Stimulated activated CD8-positive, alpha-beta memory T cell treated with anti-CD3 and anti-CD28 coated beads, Interleukin-7, amount 100 ng/mL, for 24 hours (primary cell): ENCODE results near the gene MED15.
"Not testable (repeated sequence)": the region's sequence is repeated elsewhere in the genome, so short reads cannot be mapped to it uniquely, and the experiment has no call there.

Source experiments
- DNase-seq: peaks from one replicate; pipeline ENCODE4 v3.0.0-alpha.2; 2020; ENCODE audit warnings: low read depth

MED15 gene

DNA sequence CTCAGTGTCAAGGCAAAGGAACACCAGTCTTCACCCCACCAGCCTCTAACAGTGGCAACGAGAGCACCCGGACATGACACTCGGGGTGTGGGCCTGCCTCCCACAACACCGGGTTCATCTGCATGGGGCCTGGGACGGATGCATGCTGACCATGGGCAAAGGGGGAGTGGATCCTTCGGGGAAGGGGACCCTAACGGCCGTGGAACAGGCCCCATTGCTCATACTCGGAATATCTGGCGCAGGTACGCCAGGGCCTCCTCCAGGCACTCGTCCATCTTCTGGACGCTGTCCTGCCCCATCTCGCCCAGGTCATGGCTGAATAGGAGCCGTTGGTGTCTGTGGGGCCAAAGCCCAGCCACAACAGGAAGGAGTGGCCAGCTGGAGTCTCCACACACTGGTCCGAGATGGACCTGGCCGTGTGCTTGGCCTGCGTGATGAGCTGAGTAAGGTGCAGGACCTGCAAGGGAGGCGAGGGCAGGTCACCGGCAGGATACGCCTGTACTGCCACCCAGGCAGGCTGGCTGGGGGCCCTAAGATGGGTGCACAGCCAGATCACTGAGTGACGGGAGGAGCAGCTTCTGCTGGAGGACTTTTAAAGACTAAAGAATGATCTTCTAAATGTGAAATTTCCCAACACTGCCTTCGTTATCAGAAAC, 96.8 kb downstream of the MED15 start:
- DNase-seq, result no peak

DNA sequence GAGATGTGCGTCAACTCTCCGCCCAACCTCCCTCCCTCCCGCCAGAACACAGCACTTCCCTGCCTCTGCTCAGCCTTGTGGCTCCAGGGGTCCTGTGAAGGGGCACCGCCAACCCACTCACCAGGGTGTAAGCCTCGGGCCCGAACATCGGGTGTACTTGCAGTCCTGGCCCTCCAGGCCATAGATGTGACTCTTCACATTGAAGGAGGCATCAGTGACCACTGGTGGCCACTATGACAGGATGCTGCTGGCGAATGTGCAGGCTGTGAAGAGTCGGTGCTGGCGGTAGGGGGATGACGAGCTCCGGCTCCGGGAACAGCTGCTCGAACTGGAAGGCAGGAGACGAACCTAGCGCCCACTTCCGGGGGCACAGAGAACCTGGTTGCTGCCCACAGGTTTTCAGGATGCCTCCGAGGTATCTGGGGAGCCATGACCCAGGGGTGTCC, 97.4 kb downstream of the MED15 start:
- DNase-seq, result no peak

DNA sequence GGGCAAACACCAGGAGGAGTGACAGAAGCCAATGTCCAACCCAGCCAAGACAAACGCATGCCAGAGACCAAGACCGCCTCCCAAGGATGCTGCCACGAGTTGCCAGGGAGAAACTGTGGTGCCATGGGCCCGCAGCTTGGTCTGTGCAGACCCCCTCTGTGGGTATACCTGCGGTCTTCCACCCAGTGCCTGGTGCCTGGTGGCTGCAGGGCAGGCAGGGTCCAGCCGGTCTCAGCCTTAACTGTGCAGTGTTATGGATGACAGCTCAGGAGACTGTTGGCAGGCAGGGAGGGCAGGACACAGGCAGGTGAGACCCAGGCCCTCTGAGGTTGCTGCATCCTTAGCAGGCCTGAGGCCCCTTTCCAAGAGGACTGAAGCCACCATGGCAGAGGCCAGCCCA, 97.9 kb downstream of the MED15 start:
- DNase-seq, result no peak

DNA sequence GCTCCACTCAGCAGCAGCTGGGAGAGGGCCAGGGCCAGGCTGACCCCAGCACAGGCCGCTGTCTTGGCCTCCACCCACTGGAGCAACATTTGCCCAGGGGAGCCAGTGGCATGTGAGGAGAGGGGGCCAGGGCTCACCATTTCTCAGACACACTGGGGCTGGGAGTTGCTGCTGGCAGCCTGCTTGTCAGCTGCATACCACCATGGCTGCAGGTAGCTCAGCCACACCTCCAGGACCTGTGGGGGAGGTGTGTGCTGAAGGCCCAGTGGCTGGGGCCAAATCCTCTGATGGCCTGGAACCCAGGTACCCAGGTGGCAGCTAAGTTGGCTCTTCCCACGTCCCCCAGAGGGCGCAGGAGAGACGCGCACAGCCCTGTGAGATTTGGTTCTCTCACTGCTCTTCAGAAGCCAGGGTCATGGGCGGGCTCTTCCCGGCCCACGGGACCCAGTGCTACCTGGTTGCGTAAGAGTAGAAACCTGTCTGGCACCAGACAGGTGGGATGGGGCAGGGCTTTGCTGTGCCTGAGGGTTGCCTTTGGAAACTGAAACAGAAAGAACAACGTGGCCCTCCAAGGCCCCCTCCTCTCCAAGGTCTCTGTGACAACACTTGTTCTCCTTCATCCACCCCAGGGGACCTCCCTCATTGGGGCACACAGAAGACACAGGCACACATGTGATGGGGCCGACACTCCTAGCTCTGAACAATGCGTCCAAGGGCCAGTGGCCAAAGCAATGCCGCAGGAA, 98.8 kb downstream of the MED15 start:
- peak; percentile 50 for DNase-seq

DNA sequence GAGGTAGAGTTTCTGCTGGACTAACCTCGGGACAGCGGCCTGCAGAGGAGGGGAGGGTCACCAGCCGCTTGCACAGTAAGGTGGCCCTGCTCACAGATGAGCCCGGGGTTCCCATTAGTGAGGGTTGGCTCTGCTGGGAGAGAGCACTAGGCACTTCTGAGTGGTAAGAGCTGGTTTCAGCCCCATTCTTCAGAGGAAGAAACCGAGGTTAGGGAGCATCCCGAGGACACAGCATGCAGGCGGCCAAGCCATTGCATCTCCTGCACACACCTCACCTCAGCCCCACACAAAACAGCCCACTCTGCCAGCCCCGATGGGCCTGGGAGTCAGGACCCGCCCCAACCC, 99.3 kb downstream of the MED15 start:
- no peak for DNase-seq

DNA sequence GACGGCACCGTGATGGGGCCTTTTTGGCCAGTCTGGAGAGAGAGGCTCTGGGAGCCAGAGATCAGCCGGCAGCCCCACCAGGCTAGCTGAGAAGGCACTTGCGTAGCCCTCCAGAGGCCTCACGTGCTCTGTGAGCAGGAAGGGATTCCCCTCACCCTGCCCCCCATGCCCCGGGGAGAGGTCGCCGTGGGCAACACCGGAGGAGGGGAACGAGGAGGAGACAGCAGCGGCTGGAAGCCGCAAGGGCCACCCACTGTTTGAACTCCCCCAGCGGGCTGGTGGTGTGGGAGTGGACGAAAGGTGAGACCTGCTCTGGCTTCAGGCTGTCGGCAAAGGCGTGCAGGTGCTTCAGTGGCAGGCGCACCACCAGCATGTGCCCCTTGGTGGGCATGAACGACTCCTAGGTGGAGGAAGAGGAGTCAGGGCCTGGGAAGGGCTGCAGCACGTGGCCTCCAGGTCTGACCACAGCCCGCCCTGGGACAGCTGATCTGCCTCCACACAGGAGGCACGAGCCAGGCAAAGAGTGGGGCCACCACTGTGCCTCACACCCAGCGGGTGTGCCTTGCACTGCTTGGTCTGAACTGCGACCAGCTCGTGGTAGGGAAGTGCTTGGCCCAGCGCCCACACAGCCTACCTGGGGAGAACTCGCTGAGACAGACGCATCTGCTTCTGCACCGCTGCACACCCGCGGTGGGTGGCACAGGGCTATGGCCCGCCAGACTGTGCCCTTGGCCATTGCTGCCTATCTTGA, 99.9 kb downstream of the MED15 start:
- DNase-seq, result no peak

DNA sequence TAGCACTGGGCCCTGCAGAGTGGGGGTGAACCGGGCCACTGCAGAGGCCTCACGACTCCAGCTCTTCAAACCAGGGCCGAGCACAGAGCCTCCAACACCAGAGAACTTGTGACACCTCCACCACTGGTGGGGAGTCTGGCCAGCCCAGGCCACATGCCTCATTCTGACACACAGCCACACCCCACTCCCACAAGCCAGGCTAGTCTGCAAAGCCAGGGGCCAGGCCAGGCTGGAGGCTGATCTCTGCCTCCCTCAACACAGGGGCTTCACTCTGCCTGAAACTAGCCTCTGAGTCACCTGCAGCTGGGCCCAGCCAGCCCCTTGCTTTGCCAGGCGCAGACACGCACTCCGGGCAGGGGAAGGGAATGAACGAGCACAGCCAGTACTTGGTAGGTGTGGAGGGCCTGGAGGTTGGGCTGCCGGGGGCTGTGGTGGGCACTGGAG, 102.9 kb downstream of the MED15 start:
- DNase-seq, result no peak

DNA sequence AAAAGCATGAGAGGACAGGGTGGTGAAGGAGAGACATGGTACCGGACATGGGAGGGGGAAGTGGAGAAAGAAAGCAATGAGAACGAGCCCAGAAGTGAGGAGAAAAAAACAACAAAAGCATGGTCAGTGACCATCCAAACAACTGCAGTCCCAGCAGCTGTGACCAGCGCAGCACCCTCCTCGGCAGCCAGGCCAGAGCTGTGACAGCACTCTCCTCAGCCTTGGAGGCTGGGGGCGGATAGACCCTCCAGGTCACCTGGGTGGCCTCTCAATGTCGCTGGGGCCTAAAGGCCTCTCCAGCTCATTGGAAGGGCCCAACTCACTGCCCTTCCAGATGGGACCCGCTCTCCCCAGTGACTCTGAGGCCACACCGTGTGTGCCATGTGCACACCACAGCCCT, 103.3 kb downstream of the MED15 start:
- no peak for DNase-seq

DNA sequence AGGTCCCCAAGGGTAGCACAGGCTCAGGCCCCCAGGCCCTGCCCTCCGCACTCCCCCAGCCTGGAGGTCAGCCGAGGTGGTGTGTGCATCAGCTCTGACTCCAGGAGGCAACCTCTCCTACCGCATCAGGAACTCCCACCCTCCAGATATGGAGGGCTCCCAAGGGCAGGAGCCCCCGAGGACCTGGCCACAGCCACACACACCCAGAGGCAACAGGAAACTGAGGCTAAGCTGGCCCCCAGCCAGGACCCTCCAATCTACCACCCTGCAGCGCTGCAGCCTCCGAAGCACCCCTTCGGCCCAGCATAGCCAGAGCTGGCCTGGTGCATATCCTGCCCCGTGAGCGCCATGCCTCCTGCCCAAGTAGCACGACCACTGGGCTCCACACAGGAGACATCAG, 104.0 kb downstream of the MED15 start:
- DNase-seq, result no peak

DNA sequence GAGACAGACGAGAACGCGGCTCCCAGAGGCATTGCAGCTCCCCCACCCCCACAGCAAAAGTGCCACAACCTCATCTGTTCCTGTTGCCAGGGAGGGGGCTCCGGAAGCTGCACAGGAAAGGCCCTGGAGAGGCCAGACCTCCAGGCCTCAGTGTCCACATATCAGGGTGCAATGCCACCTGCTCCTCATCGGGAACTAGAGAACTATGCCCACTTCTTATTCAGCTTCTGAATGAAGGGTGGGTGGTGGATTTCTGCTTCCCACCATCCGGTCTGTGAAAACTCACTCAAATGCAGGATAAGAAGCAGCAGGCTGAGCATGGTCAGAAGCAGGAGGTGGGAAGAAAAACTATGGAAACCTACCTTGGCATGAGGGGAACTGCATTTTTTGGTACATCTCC, 105.9 kb downstream of the MED15 start:
- no peak for DNase-seq

DNA sequence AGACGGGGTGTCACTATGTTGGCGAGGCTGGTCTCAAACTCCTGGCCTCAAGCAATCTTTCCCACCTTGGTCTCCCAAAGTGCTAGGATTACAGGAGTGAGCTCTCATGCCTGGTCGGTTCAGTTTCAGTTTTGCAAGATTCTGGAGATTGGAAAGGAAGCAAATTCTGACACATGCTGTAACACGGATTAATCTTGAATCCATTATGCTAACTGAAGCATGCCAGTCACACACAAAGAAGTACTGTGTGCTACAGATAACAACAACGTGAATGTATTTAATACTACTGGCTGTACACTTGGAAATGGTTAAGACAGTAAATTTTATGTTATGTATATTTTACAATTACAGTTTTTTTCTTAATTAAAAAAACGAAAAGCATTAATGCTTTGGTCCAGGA, 107.6 kb downstream of the MED15 start:
- no peak for DNase-seq

DNA sequence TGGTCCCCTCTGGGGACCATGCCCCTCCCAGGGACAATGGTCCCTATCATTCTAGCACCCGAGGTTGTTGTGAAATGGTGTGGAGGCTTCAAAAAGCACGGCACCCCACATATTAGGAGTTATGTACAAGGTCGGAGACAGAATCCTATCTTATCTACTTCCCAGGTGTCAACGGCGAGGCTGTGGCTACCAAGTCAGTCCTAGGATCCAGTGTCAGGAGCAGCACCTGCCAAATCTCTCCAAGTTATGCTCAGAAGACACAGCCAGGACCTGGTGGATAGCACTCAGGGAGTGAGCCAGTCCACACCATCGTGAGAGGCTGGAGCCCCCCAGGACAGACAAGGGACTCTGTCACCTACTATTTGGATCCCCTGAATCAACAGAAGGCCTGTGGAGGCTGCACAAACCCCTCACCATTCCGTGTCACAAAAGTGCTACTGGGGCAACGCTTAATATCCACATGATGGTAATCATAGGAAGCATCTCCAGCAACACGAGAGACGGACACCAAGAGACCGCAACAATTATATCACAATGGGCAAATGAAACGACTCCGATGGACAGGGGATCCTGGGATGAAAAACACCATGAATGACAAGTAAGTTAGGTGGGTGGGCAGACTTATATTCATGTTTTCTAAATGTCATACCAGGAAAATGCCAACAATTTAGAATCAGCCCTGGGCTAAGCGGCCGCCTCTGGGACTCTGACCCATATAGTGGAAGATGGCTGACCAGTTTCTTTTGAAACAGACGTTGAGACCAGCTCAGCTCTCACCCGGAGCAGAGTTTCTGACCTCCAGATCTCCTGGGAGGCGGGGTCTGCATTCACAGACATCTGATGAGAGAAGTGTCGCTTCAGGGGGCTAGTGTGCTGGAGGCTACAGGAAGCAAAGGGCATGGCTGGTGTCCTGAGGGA, 108.4 kb downstream of the MED15 start:
- no peak for DNase-seq

DNA sequence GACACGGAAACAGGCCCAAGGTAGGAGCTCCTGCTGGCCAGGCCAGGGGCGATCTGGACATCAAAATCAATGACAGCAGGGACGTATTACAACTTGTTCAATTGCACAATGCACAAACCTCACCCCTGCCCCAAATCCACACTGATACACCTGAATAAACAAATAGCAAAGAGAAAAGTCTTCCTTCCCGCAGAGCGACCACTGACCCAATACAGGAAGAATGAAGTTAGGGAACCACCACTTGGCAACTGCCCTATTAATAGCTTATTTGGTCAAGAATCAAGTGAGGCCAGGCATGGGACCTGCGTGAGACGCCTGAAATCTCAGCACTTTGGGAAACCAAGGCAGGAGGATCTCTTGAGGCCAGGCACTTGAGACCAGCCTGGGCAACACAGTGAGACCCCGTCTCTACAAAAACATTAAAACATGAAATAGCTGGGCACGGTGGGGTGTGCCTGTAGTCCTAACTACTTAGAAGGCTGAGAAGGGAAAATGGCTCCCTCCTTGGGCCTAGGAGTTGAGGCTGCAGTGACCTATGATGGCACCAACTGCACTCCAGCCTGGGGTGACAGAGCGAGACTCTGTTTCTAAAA, 109.1 kb downstream of the MED15 start:
- DNase-seq, result no peak

DNA sequence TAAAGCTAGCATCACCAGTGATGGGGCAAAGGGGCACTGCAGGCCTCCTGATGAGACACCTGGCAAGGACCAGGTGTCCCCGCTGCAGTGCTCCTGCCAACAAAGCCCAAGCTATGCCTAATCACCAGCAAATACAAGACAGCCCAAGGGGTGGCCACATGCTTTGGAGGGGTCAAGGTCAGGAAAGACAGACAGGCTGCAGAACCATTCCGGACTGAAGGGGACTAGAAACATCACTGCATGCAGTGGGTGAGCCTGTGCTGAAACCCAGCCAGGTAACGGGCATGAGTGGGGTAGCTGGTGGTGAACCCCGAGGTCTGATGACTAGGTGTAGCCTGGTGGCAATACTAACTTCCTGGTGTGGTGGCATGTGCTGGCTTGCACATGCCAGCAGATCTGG, 111.1 kb downstream of the MED15 start:
- no peak for DNase-seq

DNA sequence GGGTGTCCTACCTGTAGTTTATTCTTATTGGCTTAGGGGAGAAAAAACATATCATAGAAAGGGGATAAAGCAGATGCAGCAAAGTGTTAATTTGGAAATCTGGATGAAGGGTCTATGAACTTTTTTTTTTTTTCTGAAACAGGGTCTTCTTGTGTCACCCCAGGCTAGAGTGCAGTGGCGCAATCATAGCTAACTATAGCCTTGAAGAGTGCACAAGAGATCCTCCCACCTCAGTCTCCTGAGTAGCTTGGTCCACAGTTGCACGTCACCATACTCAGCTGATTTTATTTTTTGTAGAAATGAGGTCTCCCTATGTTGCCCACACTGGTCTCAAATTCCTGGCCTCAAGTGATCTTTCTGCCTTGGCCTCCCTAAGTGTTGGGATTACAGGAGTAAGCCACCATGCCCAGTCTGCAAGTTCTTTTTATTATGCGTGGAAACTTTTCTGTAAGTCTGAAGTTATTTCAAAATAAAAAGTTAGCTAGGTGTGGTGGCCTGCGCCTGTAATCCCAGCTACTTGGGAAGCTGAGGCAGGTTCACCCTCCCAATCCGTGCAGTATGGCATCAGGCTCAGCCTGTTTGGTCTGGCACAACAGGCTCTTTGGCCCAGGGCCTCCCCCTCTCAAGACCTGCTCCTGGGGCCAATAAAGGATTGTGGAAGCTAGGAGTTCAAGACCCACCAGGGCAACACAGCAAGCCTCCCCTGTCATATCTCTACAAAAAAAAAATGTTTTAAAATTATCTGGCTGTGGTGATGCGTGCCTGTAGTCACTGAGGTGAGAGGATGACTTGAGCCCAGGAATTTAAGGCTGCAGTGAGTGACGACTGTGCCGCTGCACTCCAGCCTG, 111.9 kb downstream of the MED15 start:
- no peak for DNase-seq

DNA sequence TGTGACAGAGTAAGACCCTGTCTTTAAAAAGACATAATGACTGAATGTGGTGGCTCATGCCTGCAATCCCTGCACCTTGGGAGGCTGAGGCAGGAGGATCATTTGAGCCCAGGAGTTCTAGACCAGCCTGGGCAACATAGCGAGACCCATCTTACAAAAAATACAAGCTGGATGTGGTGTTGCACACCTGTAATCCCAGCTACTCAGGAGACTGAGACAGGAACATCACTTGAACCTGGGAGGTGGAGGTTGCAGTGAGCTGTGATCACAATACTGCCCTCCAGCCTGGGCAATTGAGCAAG, 112.4 kb downstream of the MED15 start:
- not testable (repeated sequence) for DNase-seq

DNA sequence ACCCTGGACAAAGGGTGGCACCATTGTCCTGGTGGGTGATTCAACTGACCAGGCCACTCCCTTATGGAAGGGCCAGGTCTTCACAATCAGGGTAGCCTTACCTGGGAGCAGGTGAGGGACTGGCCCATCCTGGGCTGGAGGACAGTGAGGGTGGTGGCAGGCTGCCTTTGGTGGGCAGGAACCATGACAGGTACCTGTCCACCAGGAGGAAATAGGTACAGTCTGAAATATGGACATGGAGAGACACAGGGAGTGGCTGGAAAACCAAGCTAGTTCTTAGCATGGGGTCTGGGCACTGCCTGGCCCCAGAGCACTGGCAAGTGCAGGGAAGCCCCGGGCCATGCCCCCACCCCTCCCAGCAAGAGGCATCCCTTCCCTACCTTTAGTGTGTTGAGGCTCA, 113.8 kb downstream of the MED15 start:
- DNase-seq, result no peak

DNA sequence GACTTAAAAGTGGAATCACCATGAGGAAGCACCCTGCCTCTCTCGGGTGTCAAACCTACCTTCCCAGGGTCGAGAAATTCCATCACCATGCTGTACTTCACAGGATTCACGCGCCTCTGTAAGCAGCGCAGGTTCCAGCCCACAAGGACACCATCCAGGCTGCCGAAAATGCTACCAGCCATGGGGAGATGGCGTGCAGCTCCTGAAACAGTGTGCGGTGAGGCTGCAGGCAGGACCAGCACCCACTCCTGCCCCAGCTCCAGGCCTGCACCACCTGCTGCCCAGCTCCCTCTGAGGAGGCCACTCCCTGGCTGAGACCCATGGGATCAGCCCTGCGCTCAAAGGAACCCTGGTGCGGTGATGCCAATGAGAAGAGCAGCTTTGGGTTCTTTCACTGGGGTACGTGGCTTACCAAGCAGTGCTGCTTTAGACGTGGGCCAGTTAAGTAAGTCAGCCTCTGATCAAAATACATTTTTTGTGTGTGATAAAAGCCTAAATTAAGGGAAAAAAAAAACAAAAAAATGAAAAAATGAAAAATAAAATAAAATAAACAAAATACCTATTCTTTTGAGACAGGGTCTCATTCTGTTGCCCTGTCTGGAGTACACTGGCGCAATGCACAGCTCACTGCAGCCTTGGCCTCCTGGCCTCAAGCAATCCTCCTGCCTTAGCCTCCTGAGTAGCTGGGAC, 115.4 kb downstream of the MED15 start:
- DNase-seq, result no peak

DNA sequence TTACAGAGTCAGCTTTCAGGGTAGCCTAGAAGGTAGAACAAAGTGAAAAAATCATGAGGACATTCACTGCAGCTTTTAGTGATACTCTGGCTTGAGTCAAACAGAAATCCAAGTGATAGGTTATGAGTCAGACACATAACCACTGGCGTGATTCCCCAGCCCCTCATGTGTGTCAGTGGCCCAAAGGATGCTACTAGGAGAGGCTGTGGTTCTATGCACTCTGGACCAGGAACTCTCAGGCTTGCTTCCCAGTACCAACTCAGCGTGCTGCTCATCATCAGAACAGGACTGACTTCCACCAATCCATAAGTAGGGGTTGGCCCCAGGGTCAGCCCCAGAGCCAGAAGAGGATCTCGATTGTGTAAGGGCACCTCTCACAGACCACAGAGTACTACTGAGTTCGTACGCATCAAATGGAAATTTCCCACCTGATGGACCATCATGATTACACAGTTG, 116.8 kb downstream of the MED15 start:
- peak; percentile 16 for DNase-seq

DNA sequence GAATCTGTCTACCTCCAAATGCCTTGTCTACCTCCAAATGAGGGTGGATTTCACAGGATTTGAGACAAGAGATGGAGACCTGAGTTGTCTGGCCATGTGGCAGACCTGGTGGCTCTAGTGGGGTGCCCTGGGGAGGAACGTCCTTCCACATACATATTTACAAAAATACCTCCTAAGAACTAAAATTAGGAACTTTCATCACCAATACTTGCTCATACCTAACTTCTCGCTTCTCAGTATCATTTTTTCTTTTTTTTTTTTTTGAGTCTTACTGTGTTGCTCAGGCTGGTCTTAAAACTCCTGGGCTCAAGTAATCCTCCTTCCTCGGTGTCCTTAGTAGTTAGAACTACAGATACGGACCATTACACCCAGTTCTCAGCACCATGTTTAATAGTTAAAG, 117.9 kb downstream of the MED15 start:
- no peak for DNase-seq
